Activated CD4-positive, CD25-positive, alpha-beta regulatory T cell treated with anti-CD3 and anti-CD28 coated beads, Interleukin-2, amount 50 U/mL, for 24 hours (primary cell): ENCODE data around the gene ABCG1.
A peak's percentile ranks its signal among the peaks of the same experiment; 100 is the strongest.

Experiments
- ATAC-seq, 2 donors: fragments of 150-1000 bp; cut with Tn5 transposase; one replicate each; pipeline ENCODE4 v1.10.0; 2021; ENCODE audit warnings: mild to moderate bottlenecking in 1 of 2, moderate library complexity in 1 of 2

ABCG1 gene

GRCh38 chr21:42191696-42192595 is 27.0 kb upstream of the ABCG1 start:
- ATAC-seq: no peak

- peak in 1 of 2 donors; percentile 18 for ATAC-seq
These were observed 25.7 kb upstream of the ABCG1 start for GRCh38 chr21:42193131-42193671.

GRCh38 chr21:42193721-42194120 is 25.2 kb upstream of the ABCG1 start:
- ATAC-seq: no peak

GRCh38 chr21:42194863-42195262 is 24.1 kb upstream of the ABCG1 start:
- no peak for ATAC-seq

- ATAC-seq: no peak
These were observed 23.4 kb upstream of the ABCG1 start for GRCh38 chr21:42195378-42196031.

GRCh38 chr21:42198929-42199867 is 19.7 kb upstream of the ABCG1 start:
- ATAC-seq: peak; percentile 74

- ATAC-seq: no peak
These were observed 19.0 kb upstream of the ABCG1 start for GRCh38 chr21:42199868-42200463.

GRCh38 chr21:42200906-42201614 is 17.9 kb upstream of the ABCG1 start:
- ATAC-seq: no peak

- ATAC-seq: no peak
These were observed 17.3 kb upstream of the ABCG1 start for GRCh38 chr21:42201615-42202161.

GRCh38 chr21:42202321-42202720 is 16.6 kb upstream of the ABCG1 start:
- no peak for ATAC-seq

- ATAC-seq: no peak
These were observed 15.6 kb upstream of the ABCG1 start for GRCh38 chr21:42203321-42203720.

- no peak for ATAC-seq
These were observed 15.0 kb upstream of the ABCG1 start for GRCh38 chr21:42203936-42204335.

- no peak for ATAC-seq
These were observed 11.5 kb upstream of the ABCG1 start for GRCh38 chr21:42207426-42207825.

GRCh38 chr21:42208036-42208435 is 10.9 kb upstream of the ABCG1 start:
- no peak for ATAC-seq

GRCh38 chr21:42208801-42209490 is 10.0 kb upstream of the ABCG1 start:
- no peak for ATAC-seq

- no peak for ATAC-seq
These were observed 9.0 kb upstream of the ABCG1 start for GRCh38 chr21:42209801-42210479.

- ATAC-seq: no peak
These were observed 6.7 kb upstream of the ABCG1 start for GRCh38 chr21:42212266-42212665.

GRCh38 chr21:42213082-42213774 is 5.7 kb upstream of the ABCG1 start:
- no peak for ATAC-seq

- no peak for ATAC-seq
These were observed 4.7 kb upstream of the ABCG1 start for GRCh38 chr21:42214081-42214750.
